K562 (cell line): ENCODE results near the gene RPS15A. TPM values are rescaled to one million over a fixed set of nuclear protein-coding genes. Genes with fewer than 3 reads are reported as not detected.
A peak's percentile ranks its signal among the peaks of the same experiment; 100 is the strongest.

Experiments used
- ATAC-seq: fragments of 200-7000 bp; cut with Tn5 transposase; 3 replicates; pipeline ENCODE4 v1.9.1; 2020; ENCODE audit warnings: moderate library complexity
- BruUV-seq: library from RNA; stranded (reverse); fragments of 400-500 nt; replicated peaks from 2 replicates; lab custom pipeline; 2021; lab: Mats Ljungman, UMichigan
- CTCF ChIA-PET: fragments of 300-600 bp; formaldehyde crosslinking; extraction: SDS; loops from one replicate; lab custom pipeline; 2021; ENCODE audit warnings: low intra/inter-chr PET ratio; lab: Yijun Ruan, JAX
- POLR2A ChIA-PET: fragments of 300-600, 350-650 bp; sonication (Branson Sonifier 250); formaldehyde crosslinking; extraction: SDS; loops from one replicate; lab custom pipeline; 2021; ENCODE audit warnings: antibody characterized with exemption, inconsistent platforms; lab: Yijun Ruan, JAX
- DNase-seq, 4 experiments: peaks; one replicate each; pipeline versions ENCODE4 v3.0.0 to v3.0.0-alpha.2; 2011 to 2018; ENCODE audit warnings: low spot score in 3 of 4, mixed read lengths in 3 of 4; ENCODE audit errors: extremely low read depth in 1 of 4
- FAIRE-seq: peaks from 2 replicates; lab custom pipeline; 2011; peaks lifted over from hg19 to GRCh38; lab: Jason Lieb, UNC
- H2AFZ ChIP-seq: 2 replicates; pipeline ENCODE4 v1.6.0; 2011; ENCODE audit warnings: low read depth, low read length, control low read depth, inconsistent platforms
- H3K27ac ChIP-seq: fragments of 200-600 bp; 3 replicates; pipeline ENCODE4 v1.8.0; 2011; ENCODE audit warnings: low read depth, mild to moderate bottlenecking, control low read depth, inconsistent platforms, low read length, moderate library complexity, mixed read lengths; ENCODE audit errors: extremely low read depth
- H3K27me3 ChIP-seq, 2 experiments: fragments of 300-600 bp in 1 of 2; 2 replicates in 1 of 2; 3 replicates in 1 of 2; pipeline versions ENCODE4 v1.6.0 to v1.8.0; 2011; ENCODE audit warnings: inconsistent platforms in 2 of 2, low read length in 2 of 2, mild to moderate bottlenecking in 1 of 2, mixed read lengths in 1 of 2, moderate library complexity in 1 of 2; ENCODE audit not compliant: control insufficient read depth in 2 of 2, insufficient read depth in 2 of 2
- H3K36me3 ChIP-seq: fragments of 300-600 bp; 3 replicates; pipeline ENCODE4 v1.8.0; 2011; ENCODE audit warnings: mild to moderate bottlenecking, low read length, inconsistent platforms; ENCODE audit not compliant: control insufficient read depth, insufficient read depth
- H3K4me1 ChIP-seq, 2 experiments: fragments of 200-600 bp in 1 of 2; replicated peaks in 1 of 2; 2 replicates in 1 of 2; 3 replicates in 1 of 2; pipeline versions ENCODE4 v1.5.1 to v1.8.0; 2011; ENCODE audit warnings: inconsistent platforms in 2 of 2, low read length in 2 of 2, mild to moderate bottlenecking in 1 of 2, mixed read lengths in 1 of 2, moderate library complexity in 1 of 2; ENCODE audit not compliant: control insufficient read depth in 2 of 2, insufficient read depth in 2 of 2
- H3K4me2 ChIP-seq: 2 replicates; pipeline ENCODE4 v1.6.1; 2011; ENCODE audit warnings: low read length, control low read depth, inconsistent platforms, mixed read lengths; ENCODE audit not compliant: insufficient read depth
- H3K4me3 ChIP-seq: fragments of 200-600 bp; sonication (generic), shearing (Covaris generic); 2 replicates; pipeline ENCODE4 v1.5.1; 2016; ENCODE audit warnings: control low read depth, inconsistent platforms
- H3K79me2 ChIP-seq: fragments of 200-600 bp; 3 replicates; pipeline ENCODE4 v1.8.0; 2011; ENCODE audit warnings: low read length, inconsistent platforms; ENCODE audit not compliant: control insufficient read depth, insufficient read depth
- H3K9ac ChIP-seq, 2 experiments: 2 replicates each; pipeline versions ENCODE4 v1.6.0 to v1.6.1; 2011; ENCODE audit warnings: low read depth in 2 of 2, low read length in 2 of 2, control low read depth in 1 of 2, inconsistent platforms in 1 of 2, mild to moderate bottlenecking in 1 of 2, mixed read lengths in 1 of 2; ENCODE audit not compliant: insufficient read depth in 1 of 2
- H3K9me1 ChIP-seq: one replicate; pipeline ENCODE4 v1.6.0; 2011; ENCODE audit warnings: inconsistent platforms, mild to moderate bottlenecking, low read length, moderate library complexity; ENCODE audit not compliant: control insufficient read depth, insufficient read depth
- H3K9me3 ChIP-seq: replicated peaks from 2 replicates; pipeline ENCODE4 v1.5.1; 2011; ENCODE audit warnings: low read depth, low read length, inconsistent platforms; ENCODE audit not compliant: control insufficient read depth, insufficient read depth
- H4K20me1 ChIP-seq: replicated peaks from 2 replicates; pipeline ENCODE4 v1.6.1; 2011; ENCODE audit warnings: low read length, inconsistent platforms, mixed read lengths; ENCODE audit not compliant: control insufficient read depth, insufficient read depth
- BRD4 ChIP-seq: fragments of 200-600 bp; sonication (generic); IDR thresholded peaks from 2 replicates; pipeline ENCODE4 v1.6.1; 2017; ENCODE audit warnings: inconsistent platforms
- CREM ChIP-seq: IDR thresholded peaks from 2 replicates; pipeline ENCODE4 v1.6.1; 2014; ENCODE audit warnings: antibody characterized with exemption, low read depth
- DNMT1 ChIP-seq: fragments of 450-650 bp; IDR thresholded peaks from 2 replicates; pipeline ENCODE4 v1.6.1; 2016; ENCODE audit warnings: antibody characterized with exemption, mild to moderate bottlenecking
- FOXP1 ChIP-seq: sonication (generic); formaldehyde crosslinking; IDR thresholded peaks from 2 replicates; pipeline ENCODE4 v1.8.0; 2022; ENCODE audit warnings: mild to moderate bottlenecking, missing genetic modification reagents
- GTF2E2 ChIP-seq: fragments of 200-800 bp; sonication (Bioruptor generic); IDR thresholded peaks from 2 replicates; pipeline ENCODE4 v1.6.1; 2016; ENCODE audit warnings: missing genetic modification characterization, missing compliant biosample characterization
- HDGF ChIP-seq: fragments of 450-650 bp; IDR thresholded peaks from 2 replicates; pipeline ENCODE4 v1.6.1; 2016
- NFXL1 ChIP-seq: fragments of 450-650 bp; formaldehyde crosslinking; IDR thresholded peaks from 2 replicates; pipeline ENCODE4 v1.4.0; 2021; ENCODE audit warnings: mild to moderate bottlenecking
- RBBP5 ChIP-seq: fragments of 200-600 bp; sonication (generic); IDR thresholded peaks from 2 replicates; pipeline ENCODE4 v1.6.1; 2012; ENCODE audit warnings: borderline replicate concordance, mild to moderate bottlenecking, low read length, control low read depth, inconsistent platforms; ENCODE audit not compliant: insufficient read depth, poor library complexity, severe bottlenecking
- TEAD1 ChIP-seq, 2 experiments: fragments of 450-650 bp in 1 of 2; sonication (generic) in 1 of 2; formaldehyde crosslinking; IDR thresholded peaks; 2 replicates each; pipeline versions ENCODE4 v1.4.0 to v1.8.0; 2020 to 2022; ENCODE audit warnings: mild to moderate bottlenecking in 2 of 2, missing genetic modification reagents in 1 of 2
- ZNF12 ChIP-seq: sonication (generic); formaldehyde crosslinking; IDR thresholded peaks from 2 replicates; pipeline ENCODE4 v1.4.0; 2020; ENCODE audit warnings: mild to moderate bottlenecking, missing genetic modification reagents
- ZNF764 ChIP-seq: fragments of 250-450 bp; sonication (Bioruptor Pico); IDR thresholded peaks from 2 replicates; pipeline ENCODE4 v1.4.0; 2020; ENCODE audit warnings: low read depth, mild to moderate bottlenecking, moderate library complexity
- ZNF77 ChIP-seq: fragments of 250-450 bp; sonication (Bioruptor Pico); IDR thresholded peaks from 2 replicates; pipeline ENCODE4 v1.5.0; 2020
- WGBS: fragments of 100-300 bp; shearing (Covaris generic); methylation state at CpG from one replicate; pipeline ENCODE4 v1.1.6; 2016; ENCODE audit warnings: low coverage, mixed read lengths; ENCODE audit not compliant: insufficient coverage; ENCODE audit errors: missing lambda C conversion rate; 5-methylcytosine and 5-hydroxymethylcytosine counted together
- in situ Hi-C: fragments of 300-500 bp; cut with MboI; formaldehyde crosslinking; loops from 4 replicates; pipeline ENCODE4 v1.15.0; 2018; ENCODE audit warnings: inconsistent platforms, mixed read lengths
- intact Hi-C: fragments of 100-400 bp; cut with micrococcal nuclease; formaldehyde crosslinking; loops from 2 replicates; pipeline ENCODE4 v1.14.2; 2022
- polyA plus RNA-seq, 8 experiments: library from polyadenylated mRNA; depleted of rRNA in 4 of 8; stranded (reverse) in 5 of 8; unstranded in 3 of 8; fragments of >200 nt; fragmentation: Nextera tagmentation in 2 of 8; fragmentation: Illumina TruSeq in 1 of 8; extraction: Ambion mirVana in 2 of 8; extraction: Trizol in 1 of 8; gene quantifications; 2 replicates each; pipeline versions ENCODE4 v1.2.1 to v1.2.3, GENCODE V29; 2011 to 2014; ENCODE audit warnings: inconsistent platforms in 1 of 8, missing spikeins in 1 of 8
- total RNA-seq, 7 experiments: library from RNA; depleted of rRNA in 6 of 7; stranded (reverse); fragments of >200 nt in 6 of 7; fragmentation: Illumina TruSeq in 2 of 7; extraction: Trizol in 2 of 7; gene quantifications; 2 replicates each; pipeline versions ENCODE4 v1.2.1 to v1.2.3, GENCODE V29; 2011 to 2021; ENCODE audit warnings: low replicate concordance in 1 of 7

Gene RPS15A
- total and polyA plus RNA-seq, 9 of the 15 experiments (the other 6 are each of a cell fraction or from before 2014, with no cell fraction given) = 1,397 to 5,474 (median 2,798) TPM

DNA sequence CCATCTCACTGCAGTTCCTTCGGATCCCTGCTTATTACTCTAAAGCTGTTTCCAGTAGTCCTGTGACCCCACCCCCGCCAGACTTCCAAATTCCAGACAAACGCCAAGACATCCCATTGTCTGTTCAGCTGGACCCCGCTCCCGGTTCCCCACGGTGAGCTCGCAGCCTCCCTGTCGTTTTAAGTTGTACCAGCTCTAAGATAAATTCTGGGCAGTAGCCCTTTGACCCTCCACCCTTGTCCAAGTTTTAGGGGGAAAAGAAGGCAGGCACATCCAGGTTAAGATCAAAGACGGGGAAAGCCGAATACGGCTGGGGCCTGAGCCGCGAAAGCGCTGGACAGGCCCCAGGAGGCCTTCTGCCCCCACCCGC, 10.6 kb upstream of the RPS15A start:
- H3K36me3 ChIP-seq = peaks cover 57% of the 10 kb centered on the region
- no TSS peak for BruUV-seq
- ATAC-seq (0 out of 3 replicates have a peak, but pooled peaks have one; percentile 2), DNase-seq (peak in 3 of 4 experiments; percentile 14 to 29 (median 28)), FAIRE-seq (no peak)
- ChIA-PET POLR2A (interaction anchor here (0.6 to 10.2 kb wide), 18 partner anchors 9 to 703 kb away, joined by 3 to 342 read pairs (median 6); partner anchors contain the start of genes COQ7, RPS15A and TMC7), CTCF (no interaction called here)
- H3K9me1 ChIP-seq = no peaks in the 10 kb centered on the region
- peak overlapping the region; percentile 91 for H3K4me2 ChIP-seq
- H3K27ac ChIP-seq = peak overlapping the region; percentile 88
- 2% methylated on average over 15 of the region's 15 CpGs for WGBS
- no peaks in the 10 kb centered on the region for H3K27me3 ChIP-seq
- H3K79me2 ChIP-seq = peaks cover 66% of the 10 kb centered on the region
- H3K9ac ChIP-seq = peak overlapping the region; percentile 93 to 98
- H3K4me3 ChIP-seq = peak overlapping the region; percentile 85
- peaks cover 18% of the 10 kb centered on the region; the same call in 1 of the 2 replicates for H4K20me1 ChIP-seq
- in situ Hi-C loops (no loop called here), intact Hi-C loops (loop anchor here (1.0 kb wide), 1 partner anchor 169 kb away; no protein-coding TSS in a partner anchor)
- TF ChIP-seq RBBP5 (peak; percentile 12), FOXP1 (CRISPR knock-in tag) (no peak), HDGF (no peak), GTF2E2 (tag) (peak; percentile 0; the same call in 1 of the 2 replicates), ZNF77 (CRISPR knock-in tag) (no peak), BRD4 (0 out of 2 replicates have a peak, but pooled peaks have one; percentile 39)
- H2AFZ ChIP-seq = no peak overlapping the region
- no peaks in the 10 kb centered on the region for H3K9me3 ChIP-seq
- H3K4me1 ChIP-seq = peaks cover 18 to 23% of the 10 kb centered on the region in 2 experiments; a peak in 4 of 5 replicates

DNA sequence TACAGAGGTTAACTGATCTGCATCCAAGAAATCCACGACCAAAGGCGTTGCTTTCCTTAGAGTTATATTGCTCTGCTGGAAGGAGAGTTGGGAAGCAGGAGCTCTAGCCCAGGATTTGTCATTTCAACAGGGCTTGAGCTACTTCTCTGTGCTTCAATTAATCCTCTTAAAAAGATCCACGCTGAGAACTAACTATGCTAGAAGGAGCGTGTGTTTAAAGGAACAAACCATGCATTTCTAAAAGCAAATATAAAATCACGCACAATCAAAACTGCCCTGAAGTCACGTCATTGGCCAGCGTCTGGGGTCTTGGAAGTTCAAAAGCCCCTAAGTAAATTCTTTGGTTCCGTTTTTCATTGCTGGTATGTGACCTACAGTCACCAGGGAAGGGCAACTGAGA, 10.2 kb upstream of the RPS15A start:
- Histone ChIP-seq H3K9me1 (no peaks in the 10 kb centered on the region), H3K9me3 (no peaks in the 10 kb centered on the region), H3K79me2 (peaks cover 65% of the 10 kb centered on the region), H3K36me3 (peaks cover 57% of the 10 kb centered on the region), H3K4me1 (peaks cover 18 to 23% of the 10 kb centered on the region in 2 experiments; a peak in 4 of 5 replicates), H3K27me3 (no peaks in the 10 kb centered on the region), H2AFZ (no peak overlapping the region; the same call in 1 of the 2 replicates), H3K4me2 (peak overlapping the region; percentile 91), H4K20me1 (peaks cover 18% of the 10 kb centered on the region; the same call in 1 of the 2 replicates), H3K4me3 (peak overlapping the region; percentile 85), H3K27ac (peak overlapping the region; percentile 88), H3K9ac (peak overlapping the region; percentile 93 to 98)
- no TSS peak for BruUV-seq
- DNase-seq = no peak
- in situ Hi-C loops = no loop called here
- WGBS = under 1% methylated on average over 8 of the region's 8 CpGs
- TF ChIP-seq NFXL1 (CRISPR knock-in tag) (no peak), CREM (0 out of 2 replicates have a peak, but pooled peaks have one; percentile 7), ZNF12 (CRISPR knock-in tag) (no peak), TEAD1 (CRISPR knock-in tag; IDR thresholded peaks at IDR 0.05) (no peak), DNMT1 (no peak), HDGF (no peak), ZNF764 (0 out of 2 replicates have a peak, but pooled peaks have one; percentile 44)
- ChIA-PET CTCF (no interaction called here), POLR2A (interaction anchor here (0.6 to 10.2 kb wide), 18 partner anchors 10 to 315 kb away, joined by 3 to 342 read pairs (median 6); partner anchors contain the start of genes COQ7 and RPS15A)
- intact Hi-C loops = no loop called here
- peak; percentile 46 for FAIRE-seq
- no peak for ATAC-seq
